ENCODE measurements around the gene ZNF451. TPM values are rescaled to one million over a fixed set of nuclear protein-coding genes. Genes with fewer than 3 reads are reported as not detected.

ZNF451 gene
- total RNA-seq, 2 donors from 2014 or later: 58.1 to 72.5 TPM

- H3K9ac ChIP-seq (ENCODE audit: extremely low read depth, low read length, poor library complexity, severe bottlenecking): no peak overlapping the region
- TF ChIP-seq CTCF (conservative IDR thresholded peaks at IDR 0.05): no peak
- no peak overlapping the region for H3K27ac ChIP-seq (ENCODE audit: low read depth, low read length)
- Mint-ChIP-seq H3K27me3 (ENCODE audit: insufficient read depth) (no peaks in the 10 kb centered on the region), H3K27ac (no peak overlapping the region), H3K4me3 (no peak overlapping the region), H3K4me1 (peaks cover 6% of the 10 kb centered on the region), H3K36me3 (ENCODE audit: low read depth) (peaks cover 30% of the 10 kb centered on the region), H3K9me3 (peaks cover 16% of the 10 kb centered on the region)
- peaks cover 27% of the 10 kb centered on the region for H3K9me3 ChIP-seq (ENCODE audit: control insufficient read depth, low read length)
- no peaks in the 10 kb centered on the region for H3K27me3 ChIP-seq (ENCODE audit: control insufficient read depth, insufficient read depth, low read length, poor library complexity, severe bottlenecking)
- no peaks in the 10 kb centered on the region for H3K4me1 ChIP-seq (ENCODE audit: control insufficient read depth, insufficient read depth, low read length)
- H3K36me3 ChIP-seq (ENCODE audit: control insufficient read depth, insufficient read depth, low read length): no peaks in the 10 kb centered on the region
- no peak overlapping the region for H3K4me3 ChIP-seq (ENCODE audit: low read length)
- DNase-seq: no peak
- WGBS, 2 experiments (ENCODE audit: insufficient coverage in 1 of 2, insufficient read length in 1 of 2): 87 to 98% methylated on average over 3 to 11 of the region's 11 CpGs
Measured at GRCh38 chr6:57217270-57217669, 127.3 kb downstream of the ZNF451 start.

Other genes with a start within 250 kb of the ZNF451 start
- under 1 TPM; 0.57 to 0.95 TPM for gene BEND6, start 135.1 kb upstream of the ZNF451 start, total RNA-seq
- gene KIAA1586, start 43.5 kb upstream of the ZNF451 start, total RNA-seq: 10 to 100 TPM; 18.7 to 21.5 TPM
- 1 to 10 TPM; 2.5 to 2.9 TPM for gene BAG2, start 82.1 kb downstream of the ZNF451 start, total RNA-seq
- 10 to 100 TPM; 21.0 to 29.8 TPM for gene RAB23, start 132.1 kb downstream of the ZNF451 start, total RNA-seq
- gene PRIM2, start 227.4 kb downstream of the ZNF451 start, total RNA-seq: 10 to 100 TPM; 30.9 to 43.1 TPM

All from endodermal cell (in vitro differentiated cells).